PC-9 (cell line): ENCODE measurements around the gene DDX52.

Experiments
- EZH2 ChIP-seq: fragments of 200-600 bp; sonication (generic); IDR thresholded peaks from 2 replicates; pipeline ENCODE4 v1.8.0; 2017; ENCODE audit warnings: antibody characterized with exemption, low read depth
- TF ChIP-seq, protein P1 (sequence below): fragments of 200-600 bp; sonication (generic); conservative IDR thresholded peaks from 2 replicates; pipeline ENCODE4 v1.6.1; 2017; ENCODE audit warnings: mixed run types, antibody characterized with exemption, mild to moderate bottlenecking, moderate library complexity

DNA sequence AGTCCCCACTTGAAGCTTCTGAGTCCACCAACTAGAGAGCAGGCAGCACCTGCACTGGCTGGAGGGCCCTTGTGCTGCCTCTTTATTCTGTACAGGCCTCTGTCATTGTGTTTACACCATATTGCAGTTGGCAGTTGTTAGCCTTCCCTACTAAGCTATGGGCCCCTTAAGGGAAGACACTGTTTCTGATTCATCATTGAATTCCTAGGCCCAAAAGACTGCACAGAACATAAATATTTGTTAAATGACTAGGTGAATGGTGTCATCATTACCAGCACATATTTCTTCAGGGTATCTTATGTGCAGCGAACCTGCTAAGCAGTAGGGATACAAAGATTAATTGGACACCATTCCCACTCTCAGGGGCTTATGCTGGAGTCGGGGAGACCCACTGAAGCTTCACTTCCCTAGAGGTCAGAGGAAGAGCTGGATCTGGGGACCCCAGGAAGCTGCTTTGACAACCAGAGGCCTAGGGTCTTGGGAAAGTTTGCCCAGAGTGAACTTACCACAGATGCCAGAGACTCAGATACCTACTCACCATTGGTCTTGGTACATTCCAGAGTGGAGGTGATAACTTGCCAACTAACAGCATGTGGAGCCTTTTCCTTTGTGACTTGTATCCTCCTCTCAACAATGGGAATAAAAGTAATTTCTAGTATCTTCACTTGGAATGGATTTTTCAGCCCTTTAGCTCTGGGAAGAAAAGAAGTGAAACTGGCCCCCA, 28.7 kb upstream of the DDX52 start:
- TF ChIP-seq, protein P1, sequence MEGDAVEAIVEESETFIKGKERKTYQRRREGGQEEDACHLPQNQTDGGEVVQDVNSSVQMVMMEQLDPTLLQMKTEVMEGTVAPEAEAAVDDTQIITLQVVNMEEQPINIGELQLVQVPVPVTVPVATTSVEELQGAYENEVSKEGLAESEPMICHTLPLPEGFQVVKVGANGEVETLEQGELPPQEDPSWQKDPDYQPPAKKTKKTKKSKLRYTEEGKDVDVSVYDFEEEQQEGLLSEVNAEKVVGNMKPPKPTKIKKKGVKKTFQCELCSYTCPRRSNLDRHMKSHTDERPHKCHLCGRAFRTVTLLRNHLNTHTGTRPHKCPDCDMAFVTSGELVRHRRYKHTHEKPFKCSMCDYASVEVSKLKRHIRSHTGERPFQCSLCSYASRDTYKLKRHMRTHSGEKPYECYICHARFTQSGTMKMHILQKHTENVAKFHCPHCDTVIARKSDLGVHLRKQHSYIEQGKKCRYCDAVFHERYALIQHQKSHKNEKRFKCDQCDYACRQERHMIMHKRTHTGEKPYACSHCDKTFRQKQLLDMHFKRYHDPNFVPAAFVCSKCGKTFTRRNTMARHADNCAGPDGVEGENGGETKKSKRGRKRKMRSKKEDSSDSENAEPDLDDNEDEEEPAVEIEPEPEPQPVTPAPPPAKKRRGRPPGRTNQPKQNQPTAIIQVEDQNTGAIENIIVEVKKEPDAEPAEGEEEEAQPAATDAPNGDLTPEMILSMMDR = no peak
- TF ChIP-seq EZH2 = no peak
